CD4-positive, alpha-beta T cell treated with Interleukin-17A for 4 hours (primary cell): Measurements from ENCODE around the gene TYW1.
"Not testable (repeated sequence)": the region's sequence is repeated elsewhere in the genome, so short reads cannot be mapped to it uniquely, and the experiment has no call there.

Experiments used
- DNase-seq: peaks from one replicate; pipeline ENCODE4 v3.0.0-alpha.2; 2020; ENCODE audit warnings: mixed read lengths

The TYW1 gene

GRCh38 chr7:67049908-67050307 is 53.3 kb downstream of the TYW1 start:
- not testable (repeated sequence) for DNase-seq

- DNase-seq: not testable (repeated sequence)
These were observed 55.5 kb downstream of the TYW1 start for GRCh38 chr7:67052161-67052560.

GRCh38 chr7:67056683-67057082 is 60.0 kb downstream of the TYW1 start:
- DNase-seq: no peak

- not testable (repeated sequence) for DNase-seq
These were observed 64.7 kb downstream of the TYW1 start for GRCh38 chr7:67061321-67061720.

GRCh38 chr7:67062802-67063201 is 66.2 kb downstream of the TYW1 start:
- not testable (repeated sequence) for DNase-seq

- DNase-seq: not testable (repeated sequence)
These were observed 70.5 kb downstream of the TYW1 start for GRCh38 chr7:67066950-67067622.

DNA sequence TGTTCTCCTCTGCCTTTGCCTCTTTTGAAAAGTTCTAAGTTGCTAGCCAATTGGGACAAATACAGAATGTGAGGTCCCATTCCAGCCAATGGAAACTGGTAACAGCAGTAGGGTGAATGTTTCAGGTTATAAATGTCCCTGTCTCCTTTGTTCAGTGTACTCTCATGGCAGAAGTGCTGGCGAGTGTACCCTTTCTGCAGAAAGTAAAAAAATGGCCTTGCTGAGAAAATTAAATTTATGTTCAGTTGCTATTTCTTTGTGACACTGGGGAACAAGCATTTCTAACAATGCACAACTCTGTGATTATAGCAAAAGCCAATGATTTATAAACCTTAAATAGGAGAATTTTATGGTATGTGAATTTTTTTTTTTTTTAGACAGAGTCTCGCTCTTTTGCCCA is 79.5 kb downstream of the TYW1 start:
- not testable (repeated sequence) for DNase-seq

- not testable (repeated sequence) for DNase-seq
These were observed 86.2 kb downstream of the TYW1 start for GRCh38 chr7:67082880-67083279.

DNA sequence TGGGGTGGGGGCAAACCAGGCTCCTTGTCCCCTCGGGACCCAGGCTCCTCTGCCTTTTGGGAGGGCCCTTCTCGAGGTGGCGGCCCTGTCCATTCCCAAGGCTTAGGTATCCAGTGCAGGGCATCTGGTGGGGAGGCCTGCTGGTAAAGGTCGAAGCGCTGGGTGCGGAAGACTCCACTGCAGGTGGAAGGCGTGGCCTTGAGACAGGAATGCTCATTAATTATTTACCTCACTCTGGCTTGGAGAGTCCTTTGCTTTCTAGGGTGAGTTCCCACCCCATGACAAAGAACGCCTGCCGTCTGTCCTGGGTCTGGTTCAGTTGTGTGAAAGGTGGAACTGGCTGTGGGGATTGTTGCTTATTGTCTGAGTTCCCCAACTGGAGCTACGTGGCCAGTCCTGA is 92.6 kb downstream of the TYW1 start:
- DNase-seq: not testable (repeated sequence)

GRCh38 chr7:67091053-67091452 is 94.4 kb downstream of the TYW1 start:
- not testable (repeated sequence) for DNase-seq

GRCh38 chr7:67098031-67098430 is 101.4 kb downstream of the TYW1 start:
- DNase-seq: not testable (repeated sequence)

DNA sequence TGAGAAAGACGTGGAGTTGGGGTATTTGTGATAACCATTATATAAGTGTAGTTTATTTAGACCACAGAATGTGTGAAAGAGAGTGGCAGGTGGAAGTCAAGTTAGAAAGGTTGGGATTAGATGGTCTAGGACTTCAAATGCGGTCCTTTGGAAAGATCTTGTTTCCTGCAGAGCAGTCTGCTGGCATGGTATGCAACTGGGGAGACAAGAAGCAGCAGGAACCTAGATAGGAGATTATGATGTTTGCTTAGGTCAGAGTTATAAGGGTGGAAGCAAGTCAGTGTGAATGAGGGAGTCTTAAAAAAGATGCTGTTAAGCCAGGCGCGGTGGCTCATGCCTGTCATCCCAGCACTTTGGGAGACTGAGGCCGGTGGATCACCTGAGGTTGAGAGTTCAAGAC is 102.8 kb downstream of the TYW1 start:
- DNase-seq: not testable (repeated sequence)

DNA sequence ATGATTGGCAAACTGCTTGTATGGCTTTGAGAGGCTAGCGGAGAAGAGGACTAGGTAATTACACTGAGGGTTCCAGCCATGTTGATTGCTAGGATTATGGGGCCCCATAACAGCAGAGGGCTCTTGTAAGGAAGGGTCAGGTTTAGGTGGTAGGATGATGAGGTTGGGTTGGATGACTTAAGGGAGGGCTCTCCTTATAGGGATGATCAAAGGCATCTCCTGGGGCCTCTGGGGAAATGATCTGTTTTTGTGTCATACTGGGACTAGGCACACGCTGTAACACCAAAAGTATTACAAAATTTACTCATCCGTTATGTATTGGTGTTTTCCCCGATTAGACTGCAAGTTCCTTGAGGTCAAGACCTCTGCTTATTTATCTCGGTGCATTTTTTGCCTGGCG is 103.4 kb downstream of the TYW1 start:
- not testable (repeated sequence) for DNase-seq

- no peak for DNase-seq
These were observed 104.3 kb downstream of the TYW1 start for GRCh38 chr7:67100956-67101361.

GRCh38 chr7:67104937-67105336 is 108.3 kb downstream of the TYW1 start:
- peak; percentile 7 for DNase-seq

- DNase-seq: peak; percentile 7
These were observed 108.7 kb downstream of the TYW1 start for GRCh38 chr7:67105377-67105776.

DNA sequence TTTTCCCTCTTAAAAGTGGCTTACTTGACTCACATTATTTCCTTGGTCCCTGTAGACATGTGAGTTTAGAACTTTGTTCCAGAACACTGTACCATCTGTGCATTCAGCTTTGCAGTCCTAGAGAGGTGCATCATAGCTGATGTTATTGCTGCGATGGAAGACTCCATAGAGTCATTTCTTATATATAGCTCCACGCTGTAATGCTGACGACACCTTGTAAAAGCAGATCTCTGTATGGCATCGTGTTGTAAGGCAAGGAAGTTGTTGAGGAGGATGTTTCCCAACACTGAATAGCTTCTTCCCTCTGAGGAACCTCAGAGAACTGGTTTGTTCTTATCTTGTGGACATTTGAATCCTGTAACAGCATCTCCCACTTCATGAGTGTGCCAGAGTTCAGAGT is 109.6 kb downstream of the TYW1 start:
- not testable (repeated sequence) for DNase-seq

DNA sequence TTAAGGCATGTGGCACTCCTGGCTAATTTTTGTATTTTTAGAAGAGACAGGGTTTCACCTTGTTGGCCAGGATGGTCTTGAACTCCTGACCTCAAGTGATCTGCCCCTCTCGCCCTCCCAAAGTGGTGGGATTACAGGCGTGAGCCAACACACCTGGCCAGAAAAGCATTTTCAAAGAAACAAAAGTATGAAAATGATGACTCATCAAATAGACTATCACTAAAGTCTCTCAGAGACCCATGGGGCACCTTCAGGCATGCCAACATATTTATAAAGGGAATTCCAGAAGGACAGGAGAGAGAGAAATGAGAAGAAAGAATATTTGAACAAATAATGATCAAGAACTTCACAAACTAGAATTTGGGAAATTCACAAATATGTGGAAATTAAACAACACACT is 114.7 kb downstream of the TYW1 start:
- DNase-seq: not testable (repeated sequence)

- not testable (repeated sequence) for DNase-seq
These were observed 118.0 kb downstream of the TYW1 start for GRCh38 chr7:67114483-67115246.

DNA sequence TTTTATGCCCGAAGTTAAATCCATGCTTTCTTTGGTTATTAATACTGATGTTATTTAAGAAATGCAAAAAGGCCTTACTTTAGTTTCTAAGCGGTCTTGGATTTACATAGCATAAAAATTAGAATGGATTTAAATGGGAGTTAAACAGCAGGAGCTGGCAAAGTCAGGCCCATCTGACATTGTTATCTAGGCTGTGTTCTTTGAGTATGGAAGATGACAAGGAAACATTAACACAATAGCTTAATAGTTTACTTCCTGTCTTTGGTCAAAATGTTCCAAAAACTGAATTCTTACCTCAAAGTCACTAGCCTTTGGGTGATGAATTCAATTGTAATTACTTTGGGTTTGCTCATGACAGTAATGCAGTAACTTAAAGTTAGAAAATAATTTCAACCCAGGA is 123.9 kb downstream of the TYW1 start:
- not testable (repeated sequence) for DNase-seq

- not testable (repeated sequence) for DNase-seq
These were observed 131.6 kb downstream of the TYW1 start for GRCh38 chr7:67128257-67128656.

DNA sequence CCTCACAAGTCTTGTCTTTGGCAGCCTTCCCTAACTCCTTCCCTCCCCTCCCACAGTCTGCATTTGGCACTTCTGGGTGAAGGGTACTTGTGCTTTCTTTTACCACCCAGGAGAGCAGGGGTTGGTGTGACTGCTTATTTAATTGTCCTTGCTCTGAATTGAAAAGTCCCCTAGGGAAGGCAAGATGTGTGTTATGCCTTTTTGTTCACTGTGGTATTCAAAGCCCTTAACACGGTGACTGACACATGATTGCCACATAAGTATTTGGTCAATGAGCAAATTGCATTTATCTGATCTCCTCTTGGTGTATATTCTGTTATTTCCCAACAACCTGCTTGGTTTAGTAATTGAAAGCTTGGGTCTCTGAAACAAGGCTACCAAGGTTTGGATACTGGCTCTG is 134.1 kb downstream of the TYW1 start:
- DNase-seq: not testable (repeated sequence)

DNA sequence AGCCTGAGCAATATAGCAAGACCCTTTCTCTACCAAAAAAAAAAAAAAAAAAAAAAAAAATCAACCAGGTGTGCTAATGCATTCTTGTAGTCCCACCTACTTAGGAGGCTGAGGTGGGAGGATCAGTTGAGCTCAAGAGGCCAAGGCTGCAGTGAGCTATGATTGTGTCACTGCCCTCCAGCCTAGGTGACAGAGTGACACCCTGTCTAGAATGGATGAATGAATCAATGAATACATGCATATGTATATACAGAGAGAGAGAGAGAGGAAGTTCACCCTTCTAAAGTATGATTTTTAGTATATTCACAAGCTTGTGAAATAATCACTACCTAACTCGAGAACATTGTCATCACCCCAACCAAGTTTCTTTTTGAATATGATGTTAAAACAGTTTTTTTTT is 138.3 kb downstream of the TYW1 start:
- DNase-seq: not testable (repeated sequence)
